ENCODE results near the gene ZNF385B. TPM values are rescaled to one million over a fixed set of nuclear protein-coding genes. Genes with fewer than 3 reads are reported as not detected.
A peak's percentile ranks its signal among the peaks of the same experiment; 100 is the strongest.

The ZNF385B gene
- total and polyA plus RNA-seq, 5 donors from 2014 or later, result not detected

- ATAC-seq (ENCODE audit: low read depth in 2 of 2), result peak in 1 of 2 donors; percentile 34
- no peaks in the 10 kb centered on the region for H3K36me3 ChIP-seq (ENCODE audit: control insufficient read depth, insufficient read depth, low read length)
- no peaks in the 10 kb centered on the region for H3K4me1 Mint-ChIP-seq
- H3K36me3 Mint-ChIP-seq, result no peaks in the 10 kb centered on the region
- H3K4me3 Mint-ChIP-seq, result no peak overlapping the region
- no peak for DNase-seq
- peaks cover 9% of the 10 kb centered on the region for H3K27me3 Mint-ChIP-seq
- H3K27ac Mint-ChIP-seq, result no peak overlapping the region
- peaks cover 0 to 2% (median 0%) of the 10 kb centered on the region in 7 donors for H3K9me3 Mint-ChIP-seq
- H3K27me3 ChIP-seq (ENCODE audit: control insufficient read depth, insufficient read depth, low read length), result no peaks in the 10 kb centered on the region
- H3K9me3 ChIP-seq (ENCODE audit: control insufficient read depth in 2 of 2, low read length in 2 of 2), result no peaks in the 10 kb centered on the region
- H3K27ac ChIP-seq (ENCODE audit: insufficient read depth, low read length, poor library complexity, severe bottlenecking), result no peak overlapping the region
- no peaks in the 10 kb centered on the region for H3K4me1 ChIP-seq (ENCODE audit: control insufficient read depth, insufficient read depth, low read length, poor library complexity, severe bottlenecking)
- no peak overlapping the region for H3K4me3 ChIP-seq (ENCODE audit: low read depth, low read length)
Observed at GRCh38 chr2:179671043-179671981, 190.1 kb downstream of the ZNF385B start.

- H3K27ac ChIP-seq (ENCODE audit: insufficient read depth, low read length, poor library complexity, severe bottlenecking), result no peak overlapping the region
- Mint-ChIP-seq H3K36me3 (no peaks in the 10 kb centered on the region), H3K4me1 (no peaks in the 10 kb centered on the region), H3K27ac (no peak overlapping the region), H3K27me3 (peaks cover 6% of the 10 kb centered on the region), H3K4me3 (no peak overlapping the region), H3K9me3 (peaks cover 0 to 2% (median 0%) of the 10 kb centered on the region in 7 donors)
- H3K4me3 ChIP-seq (ENCODE audit: low read depth, low read length), result no peak overlapping the region
- no peak for ATAC-seq (ENCODE audit: low read depth in 2 of 2)
- no peaks in the 10 kb centered on the region for H3K9me3 ChIP-seq (ENCODE audit: control insufficient read depth in 2 of 2, low read length in 2 of 2)
- no peaks in the 10 kb centered on the region for H3K36me3 ChIP-seq (ENCODE audit: control insufficient read depth, insufficient read depth, low read length)
- no peaks in the 10 kb centered on the region for H3K4me1 ChIP-seq (ENCODE audit: control insufficient read depth, insufficient read depth, low read length, poor library complexity, severe bottlenecking)
- no peaks in the 10 kb centered on the region for H3K27me3 ChIP-seq (ENCODE audit: control insufficient read depth, insufficient read depth, low read length)
- DNase-seq, result no peak
Observed at GRCh38 chr2:179669196-179669595, 192.2 kb downstream of the ZNF385B start.

DNA sequence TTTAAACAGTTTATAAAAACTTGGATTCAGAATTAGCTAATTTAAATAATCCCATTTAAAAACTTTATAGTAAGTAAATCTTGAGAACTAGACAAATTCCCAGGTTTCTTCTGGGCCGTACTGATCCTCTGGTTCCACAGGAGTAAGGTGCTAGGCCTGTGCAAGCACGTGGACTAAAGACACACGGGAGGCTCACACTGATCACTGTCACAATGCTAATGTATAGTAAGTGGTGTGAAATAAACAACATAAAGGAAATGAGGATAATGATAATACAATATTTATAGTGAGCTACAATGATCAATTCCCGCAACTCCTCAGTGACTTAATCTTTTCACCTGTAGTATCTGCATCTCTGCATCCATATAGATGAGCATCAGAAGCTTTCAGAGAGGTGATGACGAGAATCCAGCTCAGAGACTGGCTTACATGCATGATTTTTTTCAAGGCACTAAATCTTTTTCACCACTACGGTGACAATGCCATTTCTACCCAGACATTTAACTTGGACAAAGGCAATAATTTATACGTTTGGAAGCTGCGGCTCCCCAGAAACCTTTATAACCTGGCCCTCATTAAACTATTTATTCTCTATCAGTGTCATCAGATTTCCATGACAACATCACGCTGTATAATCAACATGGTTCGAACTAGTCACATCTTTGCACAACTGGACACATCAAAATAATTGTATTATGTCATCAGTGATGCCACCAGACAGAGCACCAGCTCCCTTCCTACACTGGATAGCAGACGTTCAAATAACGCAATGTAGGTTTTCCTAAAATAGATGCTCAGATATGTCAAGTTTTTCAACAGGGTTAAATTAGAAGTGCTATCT is 196.2 kb downstream of the ZNF385B start:
- Mint-ChIP-seq H3K9me3 (no peaks in the 10 kb centered on the region), H3K4me3 (no peak overlapping the region), H3K36me3 (no peaks in the 10 kb centered on the region), H3K27ac (no peak overlapping the region), H3K27me3 (peaks cover 6% of the 10 kb centered on the region), H3K4me1 (no peaks in the 10 kb centered on the region)
- Histone ChIP-seq H3K36me3 (ENCODE audit: control insufficient read depth, insufficient read depth, low read length) (no peaks in the 10 kb centered on the region), H3K4me3 (ENCODE audit: low read depth, low read length) (no peak overlapping the region), H3K27me3 (ENCODE audit: control insufficient read depth, insufficient read depth, low read length) (no peaks in the 10 kb centered on the region), H3K9me3 (ENCODE audit: control insufficient read depth in 2 of 2, low read length in 2 of 2) (no peaks in the 10 kb centered on the region), H3K4me1 (ENCODE audit: control insufficient read depth, insufficient read depth, low read length, poor library complexity, severe bottlenecking) (no peaks in the 10 kb centered on the region), H3K27ac (ENCODE audit: insufficient read depth, low read length, poor library complexity, severe bottlenecking) (no peak overlapping the region)
- ATAC-seq (ENCODE audit: low read depth in 2 of 2) (no peak), DNase-seq (no peak)

DNA sequence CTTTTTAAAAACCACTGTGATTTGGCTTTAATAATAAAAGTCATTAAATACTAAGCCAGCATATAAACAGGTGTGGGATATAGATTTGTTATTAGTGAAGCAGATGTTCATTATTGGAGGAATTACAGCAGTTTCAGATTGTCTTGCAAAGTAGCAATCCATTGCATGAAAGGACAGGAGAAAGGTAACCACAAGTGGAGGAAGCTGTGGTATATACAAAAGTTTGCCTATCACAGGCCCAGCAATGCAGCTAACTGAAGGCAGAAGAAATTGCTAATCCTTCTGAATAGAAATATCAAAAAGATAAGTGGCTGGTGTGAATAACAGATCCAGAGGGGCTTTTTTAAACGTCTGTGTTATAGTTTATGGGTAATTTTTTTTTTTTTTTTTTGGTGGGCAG is 199.4 kb downstream of the ZNF385B start:
- Histone ChIP-seq H3K4me1 (ENCODE audit: control insufficient read depth, insufficient read depth, low read length, poor library complexity, severe bottlenecking) (no peaks in the 10 kb centered on the region), H3K36me3 (ENCODE audit: control insufficient read depth, insufficient read depth, low read length) (no peaks in the 10 kb centered on the region), H3K9me3 (ENCODE audit: control insufficient read depth in 2 of 2, low read length in 2 of 2) (no peaks in the 10 kb centered on the region), H3K27me3 (ENCODE audit: control insufficient read depth, insufficient read depth, low read length) (no peaks in the 10 kb centered on the region), H3K27ac (ENCODE audit: insufficient read depth, low read length, poor library complexity, severe bottlenecking) (no peak overlapping the region), H3K4me3 (ENCODE audit: low read depth, low read length) (no peak overlapping the region)
- no peaks in the 10 kb centered on the region for H3K36me3 Mint-ChIP-seq
- DNase-seq, result no peak
- H3K4me3 Mint-ChIP-seq, result no peak overlapping the region
- ATAC-seq (ENCODE audit: low read depth in 2 of 2), result no peak
- H3K27ac Mint-ChIP-seq, result no peak overlapping the region
- H3K27me3 Mint-ChIP-seq, result no peaks in the 10 kb centered on the region
- no peaks in the 10 kb centered on the region for H3K9me3 Mint-ChIP-seq
- no peaks in the 10 kb centered on the region for H3K4me1 Mint-ChIP-seq

- Mint-ChIP-seq H3K9me3 (peaks cover 0 to 4% (median 0%) of the 10 kb centered on the region in 7 donors), H3K4me3 (no peak overlapping the region), H3K4me1 (no peaks in the 10 kb centered on the region), H3K27ac (no peak overlapping the region), H3K27me3 (no peaks in the 10 kb centered on the region), H3K36me3 (no peaks in the 10 kb centered on the region)
- ATAC-seq (ENCODE audit: low read depth in 2 of 2), result no peak
- H3K36me3 ChIP-seq (ENCODE audit: control insufficient read depth, insufficient read depth, low read length), result no peaks in the 10 kb centered on the region
- H3K27ac ChIP-seq (ENCODE audit: insufficient read depth, low read length, poor library complexity, severe bottlenecking), result no peak overlapping the region
- DNase-seq, result no peak
- H3K4me3 ChIP-seq (ENCODE audit: low read depth, low read length), result no peak overlapping the region
- no peaks in the 10 kb centered on the region for H3K4me1 ChIP-seq (ENCODE audit: control insufficient read depth, insufficient read depth, low read length, poor library complexity, severe bottlenecking)
- H3K9me3 ChIP-seq (ENCODE audit: control insufficient read depth in 2 of 2, low read length in 2 of 2), result no peaks in the 10 kb centered on the region
- no peaks in the 10 kb centered on the region for H3K27me3 ChIP-seq (ENCODE audit: control insufficient read depth, insufficient read depth, low read length)
Observed at GRCh38 chr2:179657068-179657595, 204.3 kb downstream of the ZNF385B start.

DNA sequence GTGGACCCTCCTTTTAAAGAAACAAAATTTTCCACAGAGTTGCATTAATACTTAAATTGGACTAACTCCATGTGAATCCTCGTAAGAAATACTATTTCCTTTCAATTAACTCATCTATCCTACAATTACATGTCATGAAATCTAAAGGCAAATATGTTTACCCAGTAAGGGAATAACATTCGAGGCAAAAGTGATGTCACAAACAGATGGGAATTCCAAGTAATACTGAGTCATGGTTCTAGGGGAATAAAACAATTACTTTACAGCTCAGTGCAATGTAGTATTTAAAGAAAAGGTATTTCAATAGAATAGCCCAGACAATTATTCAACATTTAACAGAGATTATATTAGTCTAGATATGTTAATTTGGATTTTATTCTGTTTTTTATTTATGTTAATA is 205.8 kb downstream of the ZNF385B start:
- no peaks in the 10 kb centered on the region for H3K27me3 ChIP-seq (ENCODE audit: control insufficient read depth, insufficient read depth, low read length)
- Mint-ChIP-seq H3K4me3 (no peak overlapping the region), H3K36me3 (no peaks in the 10 kb centered on the region), H3K9me3 (peaks cover 0 to 4% (median 0%) of the 10 kb centered on the region in 7 donors), H3K27me3 (no peaks in the 10 kb centered on the region), H3K4me1 (no peaks in the 10 kb centered on the region), H3K27ac (no peak overlapping the region)
- ATAC-seq (ENCODE audit: low read depth in 2 of 2) (no peak), DNase-seq (no peak)
- H3K36me3 ChIP-seq (ENCODE audit: control insufficient read depth, insufficient read depth, low read length), result no peaks in the 10 kb centered on the region
- H3K27ac ChIP-seq (ENCODE audit: insufficient read depth, low read length, poor library complexity, severe bottlenecking), result no peak overlapping the region
- no peak overlapping the region for H3K4me3 ChIP-seq (ENCODE audit: low read depth, low read length)
- no peaks in the 10 kb centered on the region for H3K9me3 ChIP-seq (ENCODE audit: control insufficient read depth in 2 of 2, low read length in 2 of 2)
- no peaks in the 10 kb centered on the region for H3K4me1 ChIP-seq (ENCODE audit: control insufficient read depth, insufficient read depth, low read length, poor library complexity, severe bottlenecking)

DNA sequence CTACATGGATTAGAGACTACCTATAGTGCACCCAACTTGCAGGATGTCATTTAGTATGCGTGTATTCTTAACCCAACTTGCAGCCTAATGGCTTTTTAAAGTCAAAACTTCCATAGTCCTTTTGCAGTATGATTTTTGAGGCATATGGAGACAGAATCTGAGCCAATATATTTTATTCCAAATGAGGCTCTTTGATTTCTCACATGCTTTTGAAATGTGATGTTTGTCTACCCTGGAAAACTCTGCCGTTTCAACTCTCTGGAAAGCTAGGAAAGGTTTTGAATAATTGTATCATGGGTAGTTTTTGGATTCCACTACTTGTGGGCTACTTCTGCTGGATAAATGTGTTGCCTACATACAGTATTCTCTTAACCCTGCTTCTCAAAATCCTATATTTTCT is 206.6 kb downstream of the ZNF385B start:
- no peaks in the 10 kb centered on the region for H3K27me3 ChIP-seq (ENCODE audit: control insufficient read depth, insufficient read depth, low read length)
- H3K4me3 ChIP-seq (ENCODE audit: low read depth, low read length), result no peak overlapping the region
- no peaks in the 10 kb centered on the region for H3K9me3 ChIP-seq (ENCODE audit: control insufficient read depth in 2 of 2, low read length in 2 of 2)
- ATAC-seq (ENCODE audit: low read depth in 2 of 2) (no peak), DNase-seq (no peak)
- Mint-ChIP-seq H3K36me3 (no peaks in the 10 kb centered on the region), H3K9me3 (peaks cover 0 to 4% (median 0%) of the 10 kb centered on the region in 7 donors), H3K4me1 (no peaks in the 10 kb centered on the region), H3K27me3 (no peaks in the 10 kb centered on the region), H3K27ac (no peak overlapping the region), H3K4me3 (no peak overlapping the region)
- H3K36me3 ChIP-seq (ENCODE audit: control insufficient read depth, insufficient read depth, low read length), result no peaks in the 10 kb centered on the region
- H3K27ac ChIP-seq (ENCODE audit: insufficient read depth, low read length, poor library complexity, severe bottlenecking), result no peak overlapping the region
- no peaks in the 10 kb centered on the region for H3K4me1 ChIP-seq (ENCODE audit: control insufficient read depth, insufficient read depth, low read length, poor library complexity, severe bottlenecking)
